Epithelial cell of prostate (primary cell): ENCODE data around the gene ATP6V0A1.
"Not testable (repeated sequence)": the region's sequence is repeated elsewhere in the genome, so short reads cannot be mapped to it uniquely, and the experiment has no call there.

Experiments
- DNase-seq: peaks from one replicate; pipeline ENCODE4 v3.0.0-alpha.2; 2011; ENCODE audit warnings: low read depth, low spot score
- H3K27ac ChIP-seq: fragments of 450-650 bp; 2 replicates; pipeline ENCODE4 v1.5.1; 2017; ENCODE audit warnings: mild to moderate bottlenecking

The ATP6V0A1 gene

GRCh38 chr17:42536372-42537155 is 77.9 kb downstream of the ATP6V0A1 start:
- H3K27ac ChIP-seq, result peak overlapping the region; percentile 57
- no peak for DNase-seq

DNA sequence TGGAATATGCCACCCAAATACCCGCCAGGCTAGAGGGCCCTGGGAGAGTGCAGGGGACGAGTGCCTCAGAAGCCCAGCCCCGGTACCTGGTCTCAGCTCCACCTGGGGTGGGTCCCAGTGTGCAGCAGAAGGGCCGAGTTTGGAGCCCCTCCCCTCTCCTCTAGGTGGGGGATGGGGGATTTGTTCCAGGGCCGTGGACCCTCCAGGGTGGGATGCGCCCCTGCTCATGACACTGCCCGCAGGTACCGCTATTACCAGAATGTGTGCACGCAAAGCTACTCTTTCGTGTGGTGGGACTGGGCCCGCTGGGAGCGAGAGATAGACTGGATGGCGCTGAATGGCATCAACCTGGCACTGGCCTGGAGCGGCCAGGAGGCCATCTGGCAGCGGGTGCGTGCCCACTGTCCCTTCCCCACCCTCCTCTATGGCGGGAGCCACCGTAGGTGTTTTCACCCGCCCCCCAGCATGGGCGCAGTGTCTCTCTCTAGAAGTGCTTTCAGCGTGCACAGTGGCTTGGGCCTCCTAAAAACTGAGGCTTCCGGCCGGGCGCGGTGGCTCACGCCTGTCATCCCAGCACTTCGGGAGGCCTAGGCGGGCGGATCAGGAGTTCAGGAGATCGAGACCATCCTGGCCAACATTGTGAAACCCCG is 78.6 kb downstream of the ATP6V0A1 start:
- peak overlapping the region; percentile 57 for H3K27ac ChIP-seq
- DNase-seq, result no peak

GRCh38 chr17:42537826-42538451 is 79.3 kb downstream of the ATP6V0A1 start:
- no peak for DNase-seq
- no peak overlapping the region for H3K27ac ChIP-seq

DNA sequence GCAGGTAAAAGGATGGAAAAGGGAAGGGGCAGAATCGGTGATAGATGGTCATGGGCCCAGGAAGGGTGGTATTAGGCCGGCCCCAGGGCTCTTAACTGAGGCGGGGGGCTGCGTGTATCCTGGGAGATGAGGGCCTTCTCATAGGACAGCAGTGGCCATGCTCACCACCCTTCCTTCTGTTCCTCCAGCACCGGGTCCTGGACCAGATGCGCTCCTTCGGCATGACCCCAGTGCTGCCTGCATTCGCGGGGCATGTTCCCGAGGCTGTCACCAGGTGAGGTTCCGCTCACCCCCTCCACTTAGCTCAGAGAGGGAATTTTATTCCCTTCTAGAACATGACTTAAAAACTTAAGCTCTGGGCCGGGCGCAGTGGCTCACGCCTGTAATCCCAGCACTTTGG is 79.8 kb downstream of the ATP6V0A1 start:
- DNase-seq, result no peak
- no peak overlapping the region for H3K27ac ChIP-seq

DNA sequence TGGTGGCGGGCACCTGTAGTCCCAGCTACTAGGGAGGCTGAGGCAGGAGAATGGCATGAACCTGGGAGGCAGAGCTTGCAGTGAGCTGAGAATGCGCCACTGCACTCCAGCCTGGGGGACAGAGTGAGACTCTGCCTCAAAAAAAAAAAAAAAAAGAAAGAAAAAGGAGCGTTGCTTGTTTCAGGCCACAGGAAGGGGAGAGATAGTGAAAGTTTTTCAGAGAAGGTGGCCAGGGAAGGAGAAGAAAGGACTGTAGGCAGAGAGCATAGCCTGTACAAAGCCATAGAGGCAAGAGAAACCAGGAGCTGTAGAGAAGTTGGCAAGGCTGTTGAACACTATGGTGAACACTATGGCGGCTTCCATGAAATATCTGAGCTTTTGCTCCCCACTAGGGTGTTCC is 81.9 kb downstream of the ATP6V0A1 start:
- H3K27ac ChIP-seq, result peak overlapping the region; percentile 50
- not testable (repeated sequence) for DNase-seq

DNA sequence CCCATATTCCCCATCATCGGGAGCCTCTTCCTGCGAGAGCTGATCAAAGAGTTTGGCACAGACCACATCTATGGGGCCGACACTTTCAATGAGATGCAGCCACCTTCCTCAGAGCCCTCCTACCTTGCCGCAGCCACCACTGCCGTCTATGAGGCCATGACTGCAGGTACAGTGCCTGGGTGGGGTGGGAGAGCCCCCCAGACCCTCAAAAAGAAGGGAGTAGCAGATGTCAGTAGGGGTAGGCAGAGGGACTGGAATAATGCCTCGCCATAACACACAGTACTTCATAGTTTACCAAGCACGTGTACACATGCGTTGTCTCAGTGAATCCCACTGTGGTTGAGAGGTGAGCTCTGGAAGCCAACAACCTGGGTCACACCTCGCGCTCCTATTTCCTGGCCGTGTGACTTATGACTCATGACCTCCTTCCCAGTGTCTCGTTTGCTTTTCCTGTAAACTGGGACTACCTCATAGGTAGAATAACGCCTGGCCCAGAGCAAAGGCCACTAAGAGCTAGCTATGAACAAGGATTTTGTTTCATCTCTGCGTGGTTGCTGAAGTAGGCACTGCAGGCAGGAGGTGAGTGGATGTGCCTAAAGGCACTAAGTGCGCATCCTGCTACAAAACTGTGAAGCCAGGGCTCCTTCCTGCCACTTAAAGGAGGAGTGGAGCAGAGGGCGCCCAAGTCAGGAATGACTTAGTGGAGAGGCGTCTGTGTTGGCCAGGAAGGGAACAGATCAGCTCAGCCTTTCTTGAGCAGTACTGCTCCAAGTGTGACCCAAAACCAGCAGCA is 82.6 kb downstream of the ATP6V0A1 start:
- DNase-seq, result no peak
- H3K27ac ChIP-seq, result peak overlapping the region; percentile 50

DNA sequence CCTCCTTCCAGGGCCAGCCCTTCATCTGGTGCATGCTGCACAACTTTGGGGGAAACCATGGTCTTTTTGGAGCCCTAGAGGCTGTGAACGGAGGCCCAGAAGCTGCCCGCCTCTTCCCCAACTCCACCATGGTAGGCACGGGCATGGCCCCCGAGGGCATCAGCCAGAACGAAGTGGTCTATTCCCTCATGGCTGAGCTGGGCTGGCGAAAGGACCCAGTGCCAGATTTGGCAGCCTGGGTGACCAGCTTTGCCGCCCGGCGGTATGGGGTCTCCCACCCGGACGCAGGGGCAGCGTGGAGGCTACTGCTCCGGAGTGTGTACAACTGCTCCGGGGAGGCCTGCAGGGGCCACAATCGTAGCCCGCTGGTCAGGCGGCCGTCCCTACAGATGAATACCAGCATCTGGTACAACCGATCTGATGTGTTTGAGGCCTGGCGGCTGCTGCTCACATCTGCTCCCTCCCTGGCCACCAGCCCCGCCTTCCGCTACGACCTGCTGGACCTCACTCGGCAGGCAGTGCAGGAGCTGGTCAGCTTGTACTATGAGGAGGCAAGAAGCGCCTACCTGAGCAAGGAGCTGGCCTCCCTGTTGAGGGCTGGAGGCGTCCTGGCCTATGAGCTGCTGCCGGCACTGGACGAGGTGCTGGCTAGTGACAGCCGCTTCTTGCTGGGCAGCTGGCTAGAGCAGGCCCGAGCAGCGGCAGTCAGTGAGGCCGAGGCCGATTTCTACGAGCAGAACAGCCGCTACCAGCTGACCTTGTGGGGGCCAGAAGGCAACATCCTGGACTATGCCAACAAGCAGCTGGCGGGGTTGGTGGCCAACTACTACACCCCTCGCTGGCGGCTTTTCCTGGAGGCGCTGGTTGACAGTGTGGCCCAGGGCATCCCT is 84.8 kb downstream of the ATP6V0A1 start:
- no peak overlapping the region for H3K27ac ChIP-seq
- DNase-seq, result no peak

DNA sequence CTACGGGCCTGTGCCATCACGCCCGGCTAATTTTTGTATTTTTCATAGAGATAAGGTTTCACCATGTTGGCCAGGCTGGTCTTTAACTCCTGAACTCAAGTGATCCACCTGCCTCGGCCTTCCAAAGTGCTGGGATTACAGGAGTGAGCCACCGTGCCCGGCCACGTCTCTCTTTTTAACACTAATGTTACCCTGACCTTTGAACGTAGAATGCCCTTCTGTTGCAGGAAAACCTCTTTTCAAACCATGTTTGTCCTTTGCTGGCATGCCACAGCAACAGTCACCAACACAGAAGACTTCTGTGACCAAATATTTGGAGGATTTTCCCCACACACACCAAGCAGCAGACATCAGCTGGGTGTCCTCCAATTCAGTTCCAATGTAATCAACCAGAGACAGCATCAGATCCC is 86.2 kb downstream of the ATP6V0A1 start:
- no peak overlapping the region for H3K27ac ChIP-seq

GRCh38 chr17:42545755-42546505 is 87.3 kb downstream of the ATP6V0A1 start:
- H3K27ac ChIP-seq, DNase-seq: not testable (repeated sequence)

More for the DNA sequence above, 86.2 kb downstream of the ATP6V0A1 start:
- no peak for DNase-seq

DNA sequence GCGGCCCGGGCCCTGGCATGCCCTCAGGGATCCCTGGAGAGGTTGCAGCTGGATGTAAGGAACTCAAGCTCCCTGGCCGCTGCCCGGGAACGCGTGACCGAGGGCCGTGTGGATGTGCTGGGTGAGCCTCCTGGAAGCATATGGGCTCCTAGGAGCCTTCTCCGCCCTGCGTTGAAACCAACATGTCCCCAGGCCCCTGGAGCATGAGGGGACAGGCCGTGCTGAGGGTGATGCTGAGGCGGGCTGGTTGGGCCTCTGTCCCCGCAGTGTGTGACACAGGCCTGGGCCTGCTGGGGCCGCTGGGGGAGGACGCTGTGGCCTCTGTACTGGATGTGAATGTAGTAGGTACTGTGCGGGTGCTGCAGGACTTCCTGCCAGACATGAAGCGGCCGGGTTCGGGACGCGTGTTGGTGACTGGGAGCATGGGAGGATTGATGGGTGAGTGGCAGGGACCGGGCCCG is 88.4 kb downstream of the ATP6V0A1 start:
- no peak overlapping the region for H3K27ac ChIP-seq
- DNase-seq, result no peak

DNA sequence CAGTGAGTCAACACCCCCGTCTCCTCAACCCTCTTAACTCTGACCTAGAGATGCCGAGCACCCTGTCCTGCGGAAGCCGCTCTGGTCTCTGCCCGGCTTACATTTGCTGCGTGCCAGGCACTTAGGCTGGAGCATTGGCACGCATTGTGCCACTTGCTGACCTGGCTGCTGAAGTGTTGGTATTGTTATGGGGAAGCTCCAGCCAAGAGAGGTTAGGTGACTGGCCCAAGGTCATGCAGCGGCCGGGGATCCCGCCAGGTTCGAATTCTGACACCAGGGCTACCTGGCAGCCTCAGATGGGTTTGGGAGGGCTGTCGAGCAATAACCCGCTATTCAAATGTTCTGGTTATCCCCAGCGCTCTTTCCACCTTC is 89.0 kb downstream of the ATP6V0A1 start:
- no peak for DNase-seq
- H3K27ac ChIP-seq, result no peak overlapping the region

DNA sequence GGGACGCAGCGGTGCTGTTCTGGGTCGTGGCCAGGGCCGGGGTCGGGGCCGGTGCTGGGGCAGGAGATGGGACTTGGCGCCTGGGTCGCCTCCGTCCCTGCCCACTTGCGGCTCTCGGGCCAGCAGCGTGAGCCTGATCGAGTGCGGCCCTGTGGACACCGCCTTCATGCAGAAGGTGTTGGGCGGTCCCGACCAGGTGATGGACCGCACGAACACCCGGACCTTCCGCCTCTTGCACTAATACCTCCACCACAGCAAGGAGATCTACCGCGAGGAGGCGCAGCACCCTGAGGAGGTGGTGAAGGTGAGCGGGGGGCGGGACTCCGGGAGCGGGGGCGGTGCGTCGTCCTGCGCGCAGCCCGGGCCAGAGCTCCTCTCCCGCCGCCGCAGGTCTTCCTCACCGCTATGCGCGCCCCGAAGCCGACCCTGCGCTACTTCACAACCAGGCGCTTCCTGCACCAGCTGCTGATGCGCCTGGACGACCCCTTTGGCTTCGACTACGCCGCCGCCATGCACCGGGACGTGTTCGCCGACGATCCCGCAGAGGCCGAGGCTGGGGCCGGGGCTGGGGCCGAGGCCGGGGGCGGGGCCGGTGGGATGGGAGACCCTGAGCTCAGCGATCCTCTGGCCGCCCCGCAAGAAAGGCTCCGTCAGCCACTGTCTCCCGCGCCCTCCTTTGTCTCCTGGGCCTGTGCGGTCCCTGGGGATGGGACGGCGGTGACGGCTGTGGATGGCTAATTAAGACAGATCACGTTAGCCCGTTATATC is 89.6 kb downstream of the ATP6V0A1 start:
- no peak overlapping the region for H3K27ac ChIP-seq
- no peak for DNase-seq

GRCh38 chr17:42548993-42549755 is 90.5 kb downstream of the ATP6V0A1 start:
- no peak for DNase-seq
- no peak overlapping the region for H3K27ac ChIP-seq

DNA sequence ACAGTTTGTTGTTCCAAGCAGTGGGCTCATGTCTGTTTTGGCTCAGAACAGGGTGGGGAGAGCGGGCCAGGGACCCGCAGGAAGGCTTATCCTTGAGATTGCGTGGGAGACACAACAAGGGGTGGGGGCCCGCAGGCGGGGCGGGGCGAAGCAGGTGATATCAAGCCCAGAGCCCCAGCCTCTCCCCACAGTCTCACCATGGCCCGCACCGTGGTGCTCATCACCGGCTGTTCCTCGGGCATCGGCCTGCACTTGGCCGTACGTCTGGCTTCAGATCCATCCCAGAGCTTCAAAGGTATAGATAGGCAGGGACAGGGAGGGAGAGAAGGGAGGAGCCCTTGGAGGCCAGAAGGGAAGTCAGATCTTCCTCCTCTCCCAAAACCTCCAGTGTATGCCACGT is 94.1 kb downstream of the ATP6V0A1 start, which contains the start of gene HSD17B1:
TSS of gene HSD17B1 (plus strand) at position 188 of the 400 bp plus-strand sequence. CDS start at position 199, 11 bp downstream.
- peak within 1 kb of the TSS; percentile 77 for H3K27ac ChIP-seq
- DNase-seq, result not testable (repeated sequence)

DNA sequence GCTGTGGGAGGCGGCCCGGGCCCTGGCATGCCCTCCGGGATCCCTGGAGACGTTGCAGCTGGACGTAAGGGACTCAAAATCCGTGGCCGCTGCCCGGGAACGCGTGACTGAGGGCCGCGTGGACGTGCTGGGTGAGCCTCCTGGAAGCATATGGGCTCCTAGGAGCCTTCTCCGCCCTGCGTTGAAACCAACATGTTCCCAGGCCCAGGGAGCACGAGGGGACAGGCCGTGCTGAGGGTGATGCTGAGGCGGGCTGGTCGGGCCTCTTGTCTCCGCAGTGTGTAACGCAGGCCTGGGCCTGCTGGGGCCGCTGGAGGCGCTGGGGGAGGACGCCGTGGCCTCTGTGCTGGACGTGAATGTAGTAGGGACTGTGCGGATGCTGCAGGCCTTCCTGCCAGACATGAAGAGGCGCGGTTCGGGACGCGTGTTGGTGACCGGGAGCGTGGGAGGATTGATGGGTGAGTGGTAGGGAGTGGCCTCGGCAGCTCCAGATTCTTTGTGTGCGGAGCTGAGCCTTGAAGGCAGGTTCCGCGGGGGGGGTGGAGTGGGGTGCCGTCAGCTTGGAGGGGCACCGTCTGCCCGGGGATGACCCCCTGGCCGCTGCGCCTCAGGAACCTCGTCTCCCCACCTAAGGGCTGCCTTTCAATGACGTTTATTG is 94.6 kb downstream of the ATP6V0A1 start:
- peak; percentile 66 for DNase-seq
- H3K27ac ChIP-seq, result peak overlapping the region; percentile 77

GRCh38 chr17:42553866-42554249 is 95.2 kb downstream of the ATP6V0A1 start:
- peak overlapping the region; percentile 77 for H3K27ac ChIP-seq
- DNase-seq, result no peak
